Liver (tissue), 3 donors: ENCODE results near the gene TMEM233.
"Not testable (repeated sequence)": the region's sequence is repeated elsewhere in the genome, so short reads cannot be mapped to it uniquely, and the experiment has no call there.

Source experiments
- ATF3 ChIP-seq: IDR thresholded peaks from 2 replicates; pipeline ENCODE4 v1.6.1; 2016; ENCODE audit warnings: antibody characterized with exemption
- CTCF ChIP-seq: fragments of 150-350 bp; IDR thresholded peaks from 2 replicates; pipeline ENCODE4 v1.5.1; 2017; ENCODE audit warnings: improper control_type of control experiment, low read depth, low read length; ENCODE audit not compliant: missing input control
- FOXA1 ChIP-seq: IDR thresholded peaks from 2 replicates; pipeline ENCODE4 v1.6.1; 2016; ENCODE audit warnings: antibody characterized with exemption
- GABPA ChIP-seq, 2 donors: IDR thresholded peaks in 1 of 2; conservative IDR thresholded peaks in 1 of 2; 2 replicates each; pipeline ENCODE4 v1.6.1; 2016; ENCODE audit warnings: antibody characterized with exemption in 2 of 2, mild to moderate bottlenecking in 1 of 2, moderate library complexity in 1 of 2
- HNF4G ChIP-seq: IDR thresholded peaks from 2 replicates; pipeline ENCODE4 v1.6.1; 2016; ENCODE audit warnings: antibody characterized with exemption
- JUND ChIP-seq, 2 donors: IDR thresholded peaks; 2 replicates each; pipeline ENCODE4 v1.6.1; 2016; ENCODE audit warnings: antibody characterized with exemption in 2 of 2
- MAX ChIP-seq: IDR thresholded peaks from 2 replicates; pipeline ENCODE4 v1.6.1; 2016; ENCODE audit warnings: antibody characterized with exemption
- NR2F2 ChIP-seq: IDR thresholded peaks from 2 replicates; pipeline ENCODE4 v1.6.1; 2016; ENCODE audit warnings: antibody characterized with exemption
- RAD21 ChIP-seq, 2 donors: IDR thresholded peaks; 2 replicates each; pipeline ENCODE4 v1.6.1; 2016; ENCODE audit warnings: antibody characterized with exemption in 2 of 2, mild to moderate bottlenecking in 2 of 2
- REST ChIP-seq: IDR thresholded peaks from 2 replicates; pipeline ENCODE4 v1.6.1; 2016; ENCODE audit warnings: antibody characterized with exemption, mild to moderate bottlenecking
- RXRA ChIP-seq, 2 donors: IDR thresholded peaks; 2 replicates each; pipeline ENCODE4 v1.6.1; 2017 to 2018; ENCODE audit warnings: antibody characterized with exemption in 2 of 2, mild to moderate bottlenecking in 1 of 2
- TAF1 ChIP-seq: conservative IDR thresholded peaks from 2 replicates; pipeline ENCODE4 v1.6.1; 2016; ENCODE audit warnings: antibody characterized with exemption, mild to moderate bottlenecking
- YY1 ChIP-seq: IDR thresholded peaks from 2 replicates; pipeline ENCODE4 v1.6.1; 2016; ENCODE audit warnings: antibody characterized with exemption, mild to moderate bottlenecking
- ZBTB33 ChIP-seq: IDR thresholded peaks from 2 replicates; pipeline ENCODE4 v1.6.1; 2016; ENCODE audit warnings: antibody characterized with exemption
- donor health status: healthy.
- donor health status: healthy.

- not testable (repeated sequence) for TF ChIP-seq JUND (IDR thresholded peaks at IDR 0.05); TAF1; GABPA (IDR thresholded peaks at IDR 0.05 in 1 of 2, conservative IDR thresholded peaks at IDR 0.05 in 1 of 2); CTCF; REST; ZBTB33; YY1; FOXA1; MAX; RXRA (IDR thresholded peaks at IDR 0.05); RAD21 (IDR thresholded peaks at IDR 0.05); HNF4G; NR2F2; ATF3
These were observed 24.8 kb downstream of the TMEM233 start for GRCh38 chr12:119618328-119618896.
